Ectodermal cell (in vitro differentiated cells): Measurements from ENCODE around the gene PTPN2. TPM values are rescaled to one million over a fixed set of nuclear protein-coding genes. Genes with fewer than 3 reads are reported as not detected.
A peak's percentile ranks its signal among the peaks of the same experiment; 100 is the strongest.

Source experiments
- H3K27ac ChIP-seq: 2 replicates; pipeline ENCODE4 v1.7.0; 2013; ENCODE audit warnings: mild to moderate bottlenecking, low read depth, low read length; ENCODE audit not compliant: insufficient read depth, poor library complexity, severe bottlenecking
- H3K27me3 ChIP-seq: 2 replicates; pipeline ENCODE4 v1.7.0; 2013; ENCODE audit warnings: mild to moderate bottlenecking, low read length; ENCODE audit not compliant: insufficient read depth, control insufficient read depth, poor library complexity, severe bottlenecking
- H3K36me3 ChIP-seq: one replicate; pipeline ENCODE4 v1.7.0; 2013; ENCODE audit warnings: low read length; ENCODE audit not compliant: control insufficient read depth, insufficient read depth
- H3K4me1 ChIP-seq: one replicate; pipeline ENCODE4 v1.7.0; 2013; ENCODE audit warnings: low read length; ENCODE audit not compliant: control insufficient read depth, insufficient read depth
- H3K4me3 ChIP-seq: 2 replicates; pipeline ENCODE4 v1.7.0; 2013; ENCODE audit warnings: low read depth, low read length, control low read depth; ENCODE audit not compliant: insufficient read depth
- H3K9me3 ChIP-seq: 2 replicates; pipeline ENCODE4 v1.7.0; 2013; ENCODE audit warnings: mild to moderate bottlenecking, low read length, moderate library complexity; ENCODE audit not compliant: control insufficient read depth
- WGBS, 2 experiments: methylation state at CpG; one replicate each; pipeline ENCODE4 v1.1.7; 2013; ENCODE audit warnings: missing lambda C conversion rate in 2 of 2; 5-methylcytosine and 5-hydroxymethylcytosine counted together
- polyA plus RNA-seq, 4 experiments: library from polyadenylated mRNA; stranded (reverse); fragments of 50-300 nt; gene quantifications; one replicate each; pipeline ENCODE4 v1.2.3, GENCODE V29; 2013

Gene PTPN2
- polyA plus RNA-seq (2013, experiment 1 of 4), result 41.8 TPM
- polyA plus RNA-seq (2013, experiment 2 of 4), result 42.9 TPM
- 36.9 TPM for polyA plus RNA-seq (2013, experiment 3 of 4)
- polyA plus RNA-seq (2013, experiment 4 of 4), result 37.8 TPM

DNA sequence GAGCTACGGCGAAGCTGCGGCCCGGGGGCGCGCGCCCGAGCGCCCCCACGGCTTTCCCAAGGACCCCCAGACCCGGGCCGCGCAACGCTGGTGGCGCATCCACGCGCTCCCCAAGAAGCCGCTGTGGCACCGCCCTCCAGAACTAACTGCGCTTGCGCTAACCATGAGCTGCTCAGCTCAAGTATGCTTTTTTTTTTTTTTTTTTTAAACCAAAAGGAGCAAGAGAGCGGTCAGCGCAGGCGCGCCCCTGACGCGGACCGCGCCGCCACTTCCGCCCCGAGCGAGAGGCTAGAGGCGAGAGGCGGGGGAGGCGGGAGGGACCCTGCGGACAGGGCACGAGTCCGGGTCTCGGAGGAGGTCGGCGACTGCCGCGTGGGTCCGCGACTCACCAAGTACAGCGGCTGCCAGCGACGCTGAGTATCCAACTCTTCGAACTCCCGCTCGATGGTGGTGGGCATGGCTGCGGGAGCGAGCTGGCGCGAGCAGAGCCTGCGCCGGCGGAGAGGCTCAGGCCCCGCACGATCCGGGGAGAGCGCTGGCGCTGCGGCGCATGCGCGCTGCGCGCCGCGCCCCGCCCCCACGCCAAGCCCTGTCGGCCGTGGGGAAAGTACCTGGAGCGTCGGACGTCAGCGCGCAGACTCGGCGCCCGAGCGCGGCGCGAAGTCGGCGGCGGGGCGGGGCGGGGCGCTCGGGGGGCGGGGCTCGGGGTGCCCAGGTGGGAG is at the start of gene PTPN2:
Gene PTPN2, minus strand, starts transcription at position 554 of the 722 bp plus-strand sequence. Its CDS starts 96 bp downstream, at position 458.
- H3K4me3 ChIP-seq, result peak within 1 kb of the TSS; percentile 77
- H3K4me1 ChIP-seq, result peaks cover 21% of the 10 kb centered on the region
- H3K36me3 ChIP-seq, result no peaks in the 10 kb centered on the region
- no peaks in the 10 kb centered on the region for H3K9me3 ChIP-seq
- peak within 1 kb of the TSS; percentile 95 for H3K27ac ChIP-seq
- peaks cover 10% of the 10 kb centered on the region for H3K27me3 ChIP-seq
- 0% methylated on average over 97 of the region's 97 CpGs for WGBS, 2 experiments

DNA sequence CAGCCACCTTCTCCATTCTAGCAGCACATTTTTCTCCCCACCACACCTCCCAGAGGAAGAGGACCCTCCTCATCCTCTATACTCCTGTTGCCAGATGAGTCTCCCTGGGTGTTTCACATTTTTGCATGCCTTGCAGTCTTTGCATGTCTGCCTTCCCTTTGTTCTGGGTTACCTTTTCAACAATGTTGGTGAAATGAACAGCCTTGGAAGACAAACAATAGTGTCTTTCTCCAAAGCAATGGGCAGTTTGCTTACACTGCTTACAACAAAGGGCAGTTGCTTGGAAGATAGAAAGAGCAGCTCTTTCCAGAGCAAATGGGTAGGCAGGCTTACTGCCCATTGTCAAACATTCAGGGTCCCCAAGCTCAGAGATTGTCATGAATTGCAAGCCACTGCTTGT is 49.3 kb upstream of the PTPN2 start:
- Histone ChIP-seq H3K27me3 (peaks cover 3% of the 10 kb centered on the region), H3K4me3 (no peak overlapping the region), H3K36me3 (no peaks in the 10 kb centered on the region), H3K27ac (no peak overlapping the region), H3K9me3 (no peaks in the 10 kb centered on the region), H3K4me1 (no peaks in the 10 kb centered on the region)

DNA sequence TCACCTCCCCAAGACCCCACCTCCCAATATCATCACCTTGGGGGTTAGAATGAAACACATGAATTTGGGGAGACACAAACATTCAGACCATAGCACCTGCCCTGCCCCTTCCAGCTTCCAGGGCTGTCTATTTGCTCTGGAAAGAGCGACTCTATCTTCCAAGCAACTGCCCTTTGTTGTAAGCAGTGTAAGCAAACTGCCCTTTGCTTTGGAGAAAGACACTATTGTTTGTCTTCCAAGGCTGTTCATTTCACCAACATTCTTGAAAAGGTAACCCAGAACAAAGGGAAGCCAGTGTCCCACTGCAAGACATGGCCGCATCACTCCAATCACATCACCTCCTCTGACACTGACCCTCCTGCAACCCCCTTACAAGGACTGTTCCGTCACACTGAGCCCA is 46.9 kb upstream of the PTPN2 start:
- WGBS, 2 experiments, result 76 to 77% methylated on average over 3 of the region's 3 CpGs
- no peaks in the 10 kb centered on the region for H3K36me3 ChIP-seq
- H3K9me3 ChIP-seq, result no peaks in the 10 kb centered on the region
- H3K27me3 ChIP-seq, result peaks cover 3% of the 10 kb centered on the region
- H3K4me1 ChIP-seq, result no peaks in the 10 kb centered on the region
- no peak overlapping the region for H3K4me3 ChIP-seq
- no peak overlapping the region for H3K27ac ChIP-seq

DNA sequence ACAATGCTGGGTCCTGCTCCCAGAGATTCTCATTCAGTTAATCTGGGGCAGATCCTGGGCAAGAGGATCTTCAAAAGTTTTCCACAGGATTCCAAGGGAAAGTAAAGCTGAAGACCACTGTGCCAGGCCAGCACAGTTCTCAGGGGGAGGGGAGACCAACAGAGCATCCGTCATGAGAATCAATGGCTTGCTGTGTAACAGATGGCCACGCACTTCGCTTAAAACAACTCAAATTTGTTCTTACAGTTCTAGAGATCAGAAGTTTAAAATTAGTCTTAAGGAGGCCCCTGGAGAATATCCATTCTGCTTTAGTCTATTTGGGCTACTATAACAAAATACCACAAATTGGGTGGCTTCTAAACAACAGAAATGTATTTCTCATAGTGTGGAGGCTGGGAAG is 46.3 kb upstream of the PTPN2 start:
- Histone ChIP-seq H3K4me3 (no peak overlapping the region), H3K36me3 (no peaks in the 10 kb centered on the region), H3K27me3 (peaks cover 3% of the 10 kb centered on the region), H3K27ac (no peak overlapping the region), H3K4me1 (no peaks in the 10 kb centered on the region), H3K9me3 (no peaks in the 10 kb centered on the region)
- whole genome bisulfite sequencing, 2 experiments, result 91 to 94% methylated on average over 3 of the region's 3 CpGs

DNA sequence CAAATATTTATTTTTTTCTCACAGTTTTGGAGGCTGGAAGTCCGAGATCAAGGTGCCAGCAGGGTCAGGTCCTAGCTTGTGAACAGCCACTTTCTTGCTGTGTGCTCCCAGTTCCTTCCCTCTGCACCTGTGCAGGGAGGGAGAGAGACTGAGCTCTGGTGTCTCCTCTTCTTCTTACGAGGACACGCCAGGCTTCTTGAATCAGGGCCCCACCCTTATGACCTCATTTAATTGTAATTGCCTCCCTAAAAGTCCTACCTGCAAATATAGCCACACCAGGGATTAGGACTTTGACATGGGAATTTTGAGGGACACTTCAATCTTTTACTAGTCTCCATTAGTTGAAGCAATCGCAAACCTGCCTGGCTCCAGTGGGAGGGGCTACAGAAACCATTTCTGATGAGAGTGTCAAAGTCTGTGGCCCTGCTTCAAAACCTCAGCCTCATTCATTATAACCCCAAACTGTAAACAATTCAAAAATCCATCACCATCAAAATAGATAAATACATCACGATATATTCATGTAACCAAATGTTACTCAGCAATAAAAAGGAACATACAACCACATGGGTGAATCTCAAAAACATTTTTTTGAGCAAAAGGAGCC is 45.5 kb upstream of the PTPN2 start:
- no peaks in the 10 kb centered on the region for H3K27me3 ChIP-seq
- H3K4me3 ChIP-seq, result no peak overlapping the region
- H3K27ac ChIP-seq, result no peak overlapping the region
- H3K9me3 ChIP-seq, result no peaks in the 10 kb centered on the region
- H3K4me1 ChIP-seq, result no peaks in the 10 kb centered on the region
- no peaks in the 10 kb centered on the region for H3K36me3 ChIP-seq
- 91 to 96% methylated on average over 5 of the region's 5 CpGs for WGBS, 2 experiments

DNA sequence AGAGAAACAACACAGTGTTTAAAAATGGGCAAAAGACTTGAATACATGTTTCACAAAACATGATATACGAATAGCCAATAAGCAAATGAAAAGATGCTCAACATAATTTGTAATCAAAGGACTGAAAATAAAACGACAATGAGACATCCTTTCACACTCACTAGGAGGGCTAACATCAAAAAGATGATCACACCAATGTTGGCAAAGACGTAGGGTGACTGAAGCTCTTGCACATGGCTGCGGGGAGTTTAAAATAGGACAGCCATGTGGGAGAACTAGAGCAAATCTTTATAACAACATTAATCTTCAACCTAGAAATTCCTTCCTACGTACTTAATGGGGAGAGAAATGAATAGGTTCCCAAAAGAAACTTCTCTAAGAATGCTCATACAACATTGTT is 44.6 kb upstream of the PTPN2 start:
- H3K27me3 ChIP-seq, result no peaks in the 10 kb centered on the region
- no peaks in the 10 kb centered on the region for H3K4me1 ChIP-seq
- H3K27ac ChIP-seq, result no peak overlapping the region
- no peaks in the 10 kb centered on the region for H3K36me3 ChIP-seq
- H3K4me3 ChIP-seq, result no peak overlapping the region
- WGBS, 2 experiments, result 91 to 95% methylated on average over 5 of the region's 5 CpGs
- H3K9me3 ChIP-seq, result no peaks in the 10 kb centered on the region

DNA sequence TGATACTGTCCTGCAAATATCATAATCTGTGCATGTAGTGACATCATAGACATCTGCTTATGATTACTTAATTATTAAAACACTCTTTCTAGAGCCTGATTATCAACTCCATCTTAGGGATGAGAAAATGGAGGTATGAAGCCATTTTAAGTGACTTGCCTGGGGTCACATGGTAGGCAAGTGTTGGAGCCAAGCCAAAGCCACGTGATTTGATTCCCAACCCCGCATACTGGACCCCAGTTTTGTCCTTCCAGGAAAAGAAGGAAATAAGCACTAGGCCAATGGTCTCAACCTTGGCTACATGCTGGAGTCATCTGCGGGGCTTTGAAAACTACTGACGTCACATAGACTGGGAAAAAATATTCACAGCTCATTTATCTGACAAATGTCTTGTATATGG is 44.2 kb upstream of the PTPN2 start:
- Histone ChIP-seq H3K27me3 (no peaks in the 10 kb centered on the region), H3K36me3 (no peaks in the 10 kb centered on the region), H3K4me1 (no peaks in the 10 kb centered on the region), H3K27ac (no peak overlapping the region), H3K9me3 (no peaks in the 10 kb centered on the region), H3K4me3 (no peak overlapping the region)
- WGBS, 2 experiments, result 92 to 98% methylated on average over 4 of the region's 4 CpGs

DNA sequence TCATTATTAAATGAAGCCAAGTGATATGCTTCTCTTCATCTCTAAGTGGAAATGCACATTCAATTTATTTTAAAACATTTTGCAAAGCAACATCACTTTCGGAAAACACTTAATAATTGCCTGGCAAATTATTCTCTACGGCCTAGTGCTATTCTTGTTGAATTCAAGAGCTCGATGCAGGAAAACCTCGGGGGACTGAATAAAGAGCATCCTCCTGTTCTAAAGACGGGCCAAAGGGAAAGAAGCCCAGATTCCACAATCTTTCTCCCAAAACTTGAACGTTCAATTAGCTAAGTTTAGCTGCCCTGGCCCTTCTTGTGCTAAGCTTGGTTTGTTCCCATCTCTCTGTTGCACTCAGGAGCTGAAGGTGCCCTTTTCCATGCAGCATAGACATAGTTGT is 40.6 kb upstream of the PTPN2 start:
- Histone ChIP-seq H3K4me1 (no peaks in the 10 kb centered on the region), H3K36me3 (no peaks in the 10 kb centered on the region), H3K27me3 (no peaks in the 10 kb centered on the region), H3K4me3 (no peak overlapping the region), H3K27ac (no peak overlapping the region), H3K9me3 (no peaks in the 10 kb centered on the region)
- 92% methylated on average over 6 of the region's 6 CpGs for whole genome bisulfite sequencing, 2 experiments

DNA sequence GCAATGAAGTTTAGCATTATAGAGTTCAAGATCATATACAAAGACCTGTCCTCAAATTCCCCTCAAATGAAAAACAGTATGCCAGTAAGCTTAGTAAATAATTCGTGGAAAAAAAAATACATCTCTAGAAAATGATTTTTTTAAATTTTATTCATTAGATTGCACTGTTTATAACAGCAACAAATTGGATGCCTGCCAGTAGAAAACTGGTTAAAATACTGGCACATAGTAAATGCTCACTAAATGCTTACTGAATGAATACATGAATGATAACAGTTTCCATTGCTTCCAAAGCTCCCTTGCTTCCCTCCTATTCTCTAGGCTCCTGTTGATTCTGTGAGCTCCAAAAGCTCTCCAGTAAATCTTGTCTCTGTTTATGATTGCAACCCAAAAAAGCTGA is 38.2 kb upstream of the PTPN2 start:
- no peak overlapping the region for H3K4me3 ChIP-seq
- no peaks in the 10 kb centered on the region for H3K36me3 ChIP-seq
- no peaks in the 10 kb centered on the region for H3K4me1 ChIP-seq
- WGBS, 2 experiments, result 100% methylated on average over 1 of the region's 1 CpG; no CpG with 5 or more reads in 1 of the 2 experiments
- no peaks in the 10 kb centered on the region for H3K27me3 ChIP-seq
- H3K27ac ChIP-seq, result no peak overlapping the region
- no peaks in the 10 kb centered on the region for H3K9me3 ChIP-seq

DNA sequence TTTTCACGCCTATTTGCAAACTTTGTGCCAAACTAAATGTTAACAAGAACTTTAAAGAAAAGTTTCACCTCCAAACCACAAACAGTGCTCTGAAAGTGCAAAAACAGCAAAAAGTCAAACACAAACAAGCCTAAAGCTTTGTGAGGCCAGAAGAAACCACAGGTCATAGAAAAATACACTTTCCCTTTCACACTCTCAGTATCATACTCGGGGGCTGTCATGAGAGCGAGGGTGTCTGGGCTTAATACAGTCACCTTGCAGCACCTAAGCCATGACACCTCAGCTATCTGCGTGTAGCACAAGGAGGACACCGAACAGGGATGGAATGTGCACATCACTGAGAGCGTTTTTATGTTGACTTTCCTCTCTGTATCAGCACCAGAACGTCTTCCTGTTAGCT is 37.1 kb upstream of the PTPN2 start:
- H3K4me3 ChIP-seq, result no peak overlapping the region
- no peaks in the 10 kb centered on the region for H3K36me3 ChIP-seq
- no peaks in the 10 kb centered on the region for H3K27me3 ChIP-seq
- H3K9me3 ChIP-seq, result no peaks in the 10 kb centered on the region
- 89 to 93% methylated on average over 7 of the region's 7 CpGs for WGBS, 2 experiments
- H3K4me1 ChIP-seq, result no peaks in the 10 kb centered on the region
- H3K27ac ChIP-seq, result no peak overlapping the region
